H1 (cell line): ENCODE data around the gene TGOLN2. TPM values are rescaled to one million over a fixed set of nuclear protein-coding genes. Genes with fewer than 3 reads are reported as not detected.

Experiments
- CTCF ChIA-PET: fragments of 300-600 bp; sonication (Branson Sonifier 250); formaldehyde crosslinking; loops from one replicate; lab custom pipeline; 2021; ENCODE audit not compliant: partially characterized antibody; lab: Charles Lee
- POLR2A ChIA-PET: fragments of 300-600 bp; sonication (Branson Sonifier 250); formaldehyde crosslinking; loops from one replicate; lab custom pipeline; 2021; ENCODE audit warnings: inconsistent platforms; ENCODE audit not compliant: partially characterized antibody; lab: Charles Lee
- DNase-seq, 2 experiments: peaks; one replicate each; pipeline versions ENCODE4 v3.0.0 to v3.0.0-alpha.2; 2010 to 2022; ENCODE audit warnings: low spot score in 2 of 2, low read depth in 1 of 2, mixed read lengths in 1 of 2
- FAIRE-seq: peaks from 2 replicates; lab custom pipeline; 2011; peaks lifted over from hg19 to GRCh38; lab: Jason Lieb, UNC
- H2AFZ ChIP-seq: 2 replicates; pipeline ENCODE4 v1.8.1; 2012; ENCODE audit warnings: low read length, inconsistent platforms
- H2AK5ac ChIP-seq: 2 replicates; pipeline ENCODE4 v1.6.1; 2013; ENCODE audit warnings: low read depth, low read length
- H2BK120ac ChIP-seq: replicated peaks from 2 replicates; pipeline ENCODE3; 2013; ENCODE audit warnings: low read depth, low read length, inconsistent platforms
- H2BK12ac ChIP-seq: 2 replicates; pipeline ENCODE4 v1.6.1; 2013; ENCODE audit warnings: low read depth, low read length
- H2BK15ac ChIP-seq: 2 replicates; pipeline ENCODE4 v1.6.1; 2013; ENCODE audit warnings: low read length
- H2BK20ac ChIP-seq: 2 replicates; pipeline ENCODE4 v1.6.1; 2013; ENCODE audit warnings: low read length
- H2BK5ac ChIP-seq: 2 replicates; pipeline ENCODE4 v1.6.1; 2013; ENCODE audit warnings: low read depth, low read length
- H3K14ac ChIP-seq: 2 replicates; pipeline ENCODE4 v1.6.1; 2013; ENCODE audit warnings: inconsistent platforms; ENCODE audit not compliant: insufficient read length
- H3K18ac ChIP-seq: 2 replicates; pipeline ENCODE4 v1.6.1; 2013; ENCODE audit warnings: low read length; ENCODE audit errors: extremely low read depth
- H3K23ac ChIP-seq: 2 replicates; pipeline ENCODE4 v1.6.1; 2013; ENCODE audit warnings: inconsistent platforms; ENCODE audit not compliant: insufficient read length
- H3K23me2 ChIP-seq: 2 replicates; pipeline ENCODE4 v1.6.1; 2013; ENCODE audit warnings: low read depth, low read length
- H3K27ac ChIP-seq: 2 replicates; pipeline ENCODE4 v1.6.1; 2011; ENCODE audit warnings: low read depth, low read length, inconsistent platforms
- H3K27me3 ChIP-seq, 4 experiments: replicated peaks in 1 of 4; 1 replicate in 1 of 4; 2 replicates in 3 of 4; pipeline versions ENCODE4 v1.6.1 to v1.8.1; 2011 to 2013; ENCODE audit warnings: low read length in 3 of 4, mild to moderate bottlenecking in 3 of 4, inconsistent platforms in 2 of 4, mixed read lengths in 2 of 4, moderate library complexity in 1 of 4; ENCODE audit not compliant: control insufficient read depth in 3 of 4, insufficient read depth in 3 of 4; ENCODE audit errors: extremely low read depth in 1 of 4
- H3K36me3 ChIP-seq, 4 experiments: 2 replicates each; pipeline versions ENCODE4 v1.6.1 to v1.8.1; 2011 to 2013; ENCODE audit warnings: mild to moderate bottlenecking in 4 of 4, low read length in 3 of 4, moderate library complexity in 2 of 4, control low read depth in 1 of 4, inconsistent platforms in 1 of 4; ENCODE audit not compliant: insufficient read depth in 4 of 4, control insufficient read depth in 2 of 4
- H3K4ac ChIP-seq: replicated peaks from 2 replicates; pipeline ENCODE3; 2013; ENCODE audit warnings: low read length, low read depth, mixed read lengths, inconsistent platforms; ENCODE audit not compliant: insufficient read length
- H3K4me1 ChIP-seq, 4 experiments: replicated peaks in 1 of 4; 1 replicate in 1 of 4; 2 replicates in 3 of 4; pipeline versions ENCODE4 v1.6.1 to v1.8.1; 2011 to 2013; ENCODE audit warnings: low read length in 3 of 4, inconsistent platforms in 2 of 4, mixed read lengths in 1 of 4; ENCODE audit not compliant: insufficient read depth in 4 of 4, control insufficient read depth in 3 of 4
- H3K4me2 ChIP-seq, 2 experiments: 2 replicates each; pipeline versions ENCODE4 v1.6.1 to v1.8.1; 2011 to 2013; ENCODE audit warnings: low read depth in 2 of 2, low read length in 2 of 2, control low read depth in 1 of 2, inconsistent platforms in 1 of 2, mild to moderate bottlenecking in 1 of 2; ENCODE audit not compliant: insufficient read depth in 1 of 2
- H3K4me3 ChIP-seq, 4 experiments: fragments of 200-600, 300-600 bp in 1 of 4; sonication (generic), shearing (Covaris generic), sonication (Bioruptor Twin) in 1 of 4; 2 replicates each; pipeline versions ENCODE4 v1.5.1 to v1.8.1; 2011 to 2016; ENCODE audit warnings: low read length in 4 of 4, low read depth in 3 of 4, control low read depth in 2 of 4, inconsistent platforms in 2 of 4, mild to moderate bottlenecking in 2 of 4, mixed read lengths in 1 of 4, moderate library complexity in 1 of 4; ENCODE audit not compliant: insufficient read depth in 2 of 4; ENCODE audit errors: extremely low read depth in 1 of 4
- H3K56ac ChIP-seq: replicated peaks from 2 replicates; pipeline ENCODE3; 2013; ENCODE audit warnings: low read depth, mild to moderate bottlenecking, mixed read lengths, low read length, inconsistent platforms; ENCODE audit not compliant: insufficient read length
- H3K79me1 ChIP-seq: 2 replicates; pipeline ENCODE4 v1.6.1; 2013; ENCODE audit warnings: low read depth, low read length, control low read depth
- H3K79me2 ChIP-seq, 2 experiments: 2 replicates each; pipeline versions ENCODE4 v1.6.1 to v1.8.1; 2012 to 2013; ENCODE audit warnings: low read length in 2 of 2, mild to moderate bottlenecking in 2 of 2, inconsistent platforms in 1 of 2; ENCODE audit not compliant: insufficient read depth in 2 of 2, control insufficient read depth in 1 of 2
- H3K9ac ChIP-seq, 4 experiments: replicated peaks in 1 of 4; 1 replicate in 1 of 4; 2 replicates in 3 of 4; pipeline versions ENCODE4 v1.6.1 to v1.8.1; 2011 to 2013; ENCODE audit warnings: low read depth in 3 of 4, low read length in 3 of 4, control low read depth in 2 of 4, mild to moderate bottlenecking in 2 of 4, moderate library complexity in 2 of 4, inconsistent platforms in 1 of 4; ENCODE audit errors: extremely low read depth in 1 of 4
- H3K9me3 ChIP-seq, 2 experiments: 2 replicates each; pipeline versions ENCODE4 v1.6.1 to v1.8.1; 2012 to 2013; ENCODE audit warnings: mild to moderate bottlenecking in 2 of 2, moderate library complexity in 2 of 2, control low read depth in 1 of 2, inconsistent platforms in 1 of 2, low read depth in 1 of 2, low read length in 1 of 2, mixed read lengths in 1 of 2; ENCODE audit not compliant: insufficient read depth in 2 of 2
- H4K20me1 ChIP-seq, 2 experiments: replicated peaks in 1 of 2; 2 replicates each; pipeline versions ENCODE3 to v1.8.1; 2011 to 2013; ENCODE audit warnings: inconsistent platforms in 2 of 2, low read length in 2 of 2, mild to moderate bottlenecking in 1 of 2; ENCODE audit not compliant: insufficient read depth in 2 of 2, control insufficient read depth in 1 of 2
- H4K5ac ChIP-seq: 2 replicates; pipeline ENCODE4 v1.6.1; 2013; ENCODE audit warnings: low read length, low read depth, mixed read lengths, inconsistent platforms; ENCODE audit not compliant: insufficient read length
- H4K8ac ChIP-seq: 2 replicates; pipeline ENCODE4 v1.8.0; 2013; ENCODE audit warnings: mild to moderate bottlenecking, moderate library complexity, low read length, inconsistent platforms; ENCODE audit not compliant: insufficient read depth; ENCODE audit errors: extremely low read depth
- H4K91ac ChIP-seq: replicated peaks from 2 replicates; pipeline ENCODE3; 2013; ENCODE audit warnings: low read length, mixed read lengths, inconsistent platforms; ENCODE audit not compliant: insufficient read length
- BRCA1 ChIP-seq: IDR thresholded peaks from 2 replicates; pipeline ENCODE4 v1.6.1; 2012; ENCODE audit warnings: low read depth, low read length, improper control_type of control experiment
- CHD2 ChIP-seq: IDR thresholded peaks from 2 replicates; pipeline ENCODE4 v1.6.1; 2012; ENCODE audit warnings: low read length, improper control_type of control experiment
- EGR1 ChIP-seq: IDR thresholded peaks from 2 replicates; pipeline ENCODE4 v1.6.1; 2011; ENCODE audit warnings: low read depth, low read length, borderline replicate concordance
- HDAC2 ChIP-seq, 2 experiments: fragments of 300-600 bp in 1 of 2; sonication (generic) in 1 of 2; IDR thresholded peaks; 2 replicates each; pipeline ENCODE4 v1.6.1; 2011 to 2012; ENCODE audit warnings: low read depth in 2 of 2, low read length in 2 of 2, mild to moderate bottlenecking in 2 of 2, moderate library complexity in 2 of 2, borderline replicate concordance in 1 of 2, inconsistent platforms in 1 of 2
- PHF8 ChIP-seq: fragments of 200-600 bp; sonication (generic); conservative IDR thresholded peaks from 2 replicates; pipeline ENCODE4 v1.7.1; 2012; ENCODE audit warnings: low read depth, mild to moderate bottlenecking, inconsistent platforms, low read length, moderate library complexity
- SIN3A ChIP-seq, 2 experiments: IDR thresholded peaks in 1 of 2; conservative IDR thresholded peaks in 1 of 2; 2 replicates each; pipeline ENCODE4 v1.6.1; 2011 to 2012; ENCODE audit warnings: low read length in 2 of 2, improper control_type of control experiment in 1 of 2, low read depth in 1 of 2, mild to moderate bottlenecking in 1 of 2
- TAF1 ChIP-seq: IDR thresholded peaks from 2 replicates; pipeline ENCODE4 v1.6.1; 2011; ENCODE audit warnings: mild to moderate bottlenecking, low read depth, low read length
- WGBS, 2 experiments: shearing (Covaris generic) in 1 of 2; methylation state at CpG; one replicate each; pipeline versions ENCODE4 v1.1.6 to v1.1.7; 2013 to 2015; ENCODE audit warnings: low lambda C conversion rate in 2 of 2, mixed read lengths in 2 of 2, inconsistent platforms in 1 of 2, low coverage in 1 of 2, missing lambda C conversion rate in 1 of 2; ENCODE audit not compliant: insufficient replicate concordance in 2 of 2, insufficient coverage in 1 of 2, insufficient read length in 1 of 2; ENCODE audit errors: extremely low coverage in 1 of 2, missing lambda C conversion rate in 1 of 2; 5-methylcytosine and 5-hydroxymethylcytosine counted together
- polyA plus RNA-seq, 7 experiments: library from polyadenylated mRNA; depleted of rRNA in 3 of 7; stranded (reverse) in 5 of 7; unstranded in 2 of 7; fragments of >200 nt in 5 of 7; fragments of 200-250 nt in 2 of 7; gene quantifications; 1 replicate in 5 of 7; 2 replicates in 1 of 7; 4 replicates in 1 of 7; pipeline versions ENCODE4 v1.2.1 to v1.2.3, GENCODE V29; 2011 to 2013; ENCODE audit warnings: missing spikeins in 2 of 7, mixed read lengths in 2 of 7
- total RNA-seq: library from RNA; stranded (reverse); fragmentation: NEBNext Ultra II Directional; extraction: Animal tissue kit (Norgen Biotek cat#: 25700); gene quantifications from 2 replicates; pipeline ENCODE4 v1.2.1, GENCODE V29; 2021

TGOLN2 gene
- total and polyA plus RNA-seq, 2 of the 8 experiments (the other 6 are each of a cell fraction or from before 2014, with no cell fraction given) = 33.9 to 38.9 TPM

GRCh38 chr2:85340034-85340892, 12.5 kb upstream of the TGOLN2 start:
- CTCF ChIA-PET = interaction anchor here (0.6 to 2.0 kb wide), 5 partner anchors 10 to 794 kb away, joined by 3 to 8 read pairs (median 3); no protein-coding TSS in a partner anchor
- H4K5ac ChIP-seq = no peak overlapping the region
- no peak overlapping the region for H2AFZ ChIP-seq

More at GRCh38 chr2:85340034-85340892, 12.5 kb upstream of the TGOLN2 start:
- Histone ChIP-seq H3K9ac (no peak overlapping the region), H2AK5ac (no peak overlapping the region), H3K56ac (no peak overlapping the region), H3K23ac (no peak overlapping the region), H3K14ac (peak overlapping the region; percentile 31), H3K27ac (no peak overlapping the region), H3K18ac (no peak overlapping the region), H2BK120ac (no peak overlapping the region), H2BK12ac (no peak overlapping the region), H4K20me1 (no peaks in the 10 kb centered on the region), H3K36me3 (no peaks in the 10 kb centered on the region), H2BK5ac (no peak overlapping the region), H3K4me2 (no peak overlapping the region), H3K4me3 (no peak overlapping the region), H2BK15ac (no peak overlapping the region), H3K79me1 (no peaks in the 10 kb centered on the region), H3K23me2 (no peaks in the 10 kb centered on the region), H3K79me2 (no peaks in the 10 kb centered on the region), H3K27me3 (no peaks in the 10 kb centered on the region), H4K91ac (no peak overlapping the region), H4K8ac (no peak overlapping the region), H3K4ac (no peak overlapping the region)
- DNase-seq (no peak), FAIRE-seq (no peak)
- POLR2A ChIA-PET = interaction anchor here (0.5 to 5.9 kb wide), 6 partner anchors 9 to 212 kb away, joined by 3 to 23 read pairs (median 7); partner anchors contain the start of genes ELMOD3, RETSAT and TGOLN2
- WGBS, 2 experiments = 84% methylated on average over 13 of the region's 13 CpGs; no CpG with 5 or more reads in 1 of the 2 experiments
- TF ChIP-seq CHD2 (no peak), EGR1 (no peak), TAF1 (no peak), BRCA1 (no peak), PHF8 (no peak), SIN3A (conservative IDR thresholded peaks at IDR 0.05 in 1 of 2, IDR thresholded peaks at IDR 0.05 in 1 of 2; ENCODE audit: low read depth in 1 of 2, low read length in 2 of 2) (no peak), HDAC2 (IDR thresholded peaks at IDR 0.05; ENCODE audit: borderline replicate concordance in 1 of 2, low read depth in 2 of 2, low read length in 2 of 2) (no peak)
- TF ChIP-seq, all 59 proteins: peak for 0
- no peaks in the 10 kb centered on the region; a peak in 1 of 4 replicates for H3K9me3 ChIP-seq
- H2BK20ac ChIP-seq = no peak overlapping the region
- peaks cover 0 to 7% (median 1%) of the 10 kb centered on the region in 4 experiments; a peak in 3 of 7 replicates for H3K4me1 ChIP-seq
